ENCODE data around the gene RHCG. TPM values are rescaled to one million over a fixed set of nuclear protein-coding genes. Genes with fewer than 3 reads are reported as not detected.

RHCG gene
- total RNA-seq, 1 donor from 2014 or later = not detected

- no peak for TF ChIP-seq CTCF (IDR thresholded peaks at IDR 0.05; ENCODE audit: unreplicated experiment)
Measured at GRCh38 chr15:89490814-89491315, 5.5 kb downstream of the RHCG start.

GRCh38 chr15:89490081-89490813, 6.1 kb downstream of the RHCG start:
- DNase-seq (ENCODE audit: low spot score) = no peak

More at GRCh38 chr15:89490814-89491315, 5.5 kb downstream of the RHCG start:
- no peaks in the 10 kb centered on the region for H3K4me1 Mint-ChIP-seq (ENCODE audit: unreplicated experiment)
- no peak overlapping the region for H3K27ac Mint-ChIP-seq (ENCODE audit: unreplicated experiment)
- H3K27me3 Mint-ChIP-seq (ENCODE audit: unreplicated experiment) = peaks cover 4% of the 10 kb centered on the region
- H3K36me3 Mint-ChIP-seq (ENCODE audit: low read depth, unreplicated experiment) = peaks cover 4% of the 10 kb centered on the region
- H3K9me3 Mint-ChIP-seq (ENCODE audit: unreplicated experiment) = no peaks in the 10 kb centered on the region
- no peak for DNase-seq (ENCODE audit: low spot score)
- no peak overlapping the region for H3K4me3 Mint-ChIP-seq (ENCODE audit: unreplicated experiment)

DNA sequence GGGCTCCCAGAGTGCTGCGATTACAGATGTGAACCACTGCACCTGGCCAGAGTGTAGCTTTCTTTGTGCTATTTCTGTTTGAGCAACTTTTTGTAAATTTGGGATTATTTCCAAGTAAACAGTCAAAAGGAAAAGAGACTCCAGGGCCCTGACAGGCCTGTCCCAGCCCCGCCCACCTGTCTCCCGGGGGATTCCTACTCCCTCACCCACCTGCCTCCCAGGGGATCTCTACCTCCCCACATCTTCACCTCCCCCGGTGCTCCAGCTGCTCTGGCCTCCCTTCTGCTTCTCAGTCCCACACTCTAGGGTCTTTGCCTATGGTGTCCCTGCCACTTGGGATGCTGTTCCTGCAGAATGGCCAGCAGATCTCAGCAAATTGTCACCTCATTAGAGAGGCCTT, 7.0 kb downstream of the RHCG start:
- no peak for TF ChIP-seq CTCF (IDR thresholded peaks at IDR 0.05; ENCODE audit: unreplicated experiment)
- H3K27me3 Mint-ChIP-seq (ENCODE audit: unreplicated experiment) = peaks cover 3% of the 10 kb centered on the region
- no peak overlapping the region for H3K4me3 Mint-ChIP-seq (ENCODE audit: unreplicated experiment)
- no peak overlapping the region for H3K27ac Mint-ChIP-seq (ENCODE audit: unreplicated experiment)
- no peaks in the 10 kb centered on the region for H3K4me1 Mint-ChIP-seq (ENCODE audit: unreplicated experiment)
- no peak for DNase-seq (ENCODE audit: low spot score)
- peaks cover 4% of the 10 kb centered on the region for H3K36me3 Mint-ChIP-seq (ENCODE audit: low read depth, unreplicated experiment)
- H3K9me3 Mint-ChIP-seq (ENCODE audit: unreplicated experiment) = no peaks in the 10 kb centered on the region

More at GRCh38 chr15:89490081-89490813, 6.1 kb downstream of the RHCG start:
- H3K4me3 Mint-ChIP-seq (ENCODE audit: unreplicated experiment) = no peak overlapping the region
- TF ChIP-seq CTCF (IDR thresholded peaks at IDR 0.05; ENCODE audit: unreplicated experiment) = no peak
- no peak overlapping the region for H3K27ac Mint-ChIP-seq (ENCODE audit: unreplicated experiment)
- H3K27me3 Mint-ChIP-seq (ENCODE audit: unreplicated experiment) = peaks cover 3% of the 10 kb centered on the region
- H3K9me3 Mint-ChIP-seq (ENCODE audit: unreplicated experiment) = no peaks in the 10 kb centered on the region
- H3K4me1 Mint-ChIP-seq (ENCODE audit: unreplicated experiment) = no peaks in the 10 kb centered on the region
- H3K36me3 Mint-ChIP-seq (ENCODE audit: low read depth, unreplicated experiment) = peaks cover 4% of the 10 kb centered on the region

- Mint-ChIP-seq H3K4me1 (ENCODE audit: unreplicated experiment) (no peaks in the 10 kb centered on the region), H3K36me3 (ENCODE audit: low read depth, unreplicated experiment) (peaks cover 4% of the 10 kb centered on the region), H3K27me3 (ENCODE audit: unreplicated experiment) (peaks cover 4% of the 10 kb centered on the region), H3K9me3 (ENCODE audit: unreplicated experiment) (no peaks in the 10 kb centered on the region), H3K4me3 (ENCODE audit: unreplicated experiment) (no peak overlapping the region), H3K27ac (ENCODE audit: unreplicated experiment) (no peak overlapping the region)
- DNase-seq (ENCODE audit: low spot score) = no peak
- TF ChIP-seq CTCF (IDR thresholded peaks at IDR 0.05; ENCODE audit: unreplicated experiment) = no peak
Measured at GRCh38 chr15:89487791-89488190, 8.6 kb downstream of the RHCG start.

- H3K36me3 Mint-ChIP-seq (ENCODE audit: low read depth, unreplicated experiment) = peaks cover 4% of the 10 kb centered on the region
- H3K4me3 Mint-ChIP-seq (ENCODE audit: unreplicated experiment) = no peak overlapping the region
- H3K27me3 Mint-ChIP-seq (ENCODE audit: unreplicated experiment) = peaks cover 7% of the 10 kb centered on the region
- TF ChIP-seq CTCF (IDR thresholded peaks at IDR 0.05; ENCODE audit: unreplicated experiment) = no peak
- no peaks in the 10 kb centered on the region for H3K9me3 Mint-ChIP-seq (ENCODE audit: unreplicated experiment)
- no peak overlapping the region for H3K27ac Mint-ChIP-seq (ENCODE audit: unreplicated experiment)
- no peaks in the 10 kb centered on the region for H3K4me1 Mint-ChIP-seq (ENCODE audit: unreplicated experiment)
- no peak for DNase-seq (ENCODE audit: low spot score)
Measured at GRCh38 chr15:89486726-89487050, 9.7 kb downstream of the RHCG start.
